GM19099 (cell line): ENCODE data around the gene TLX1.

Experiments used
- POLR2A ChIP-seq: IDR thresholded peaks from 3 replicates; pipeline ENCODE4 v1.6.1; 2011; ENCODE audit warnings: low read depth; ENCODE audit not compliant: insufficient read length; ENCODE audit errors: extremely low read depth

TLX1 gene

GRCh38 chr10:101136007-101136707 lies 5.1 kb downstream of the TLX1 start:
- TF ChIP-seq POLR2A = no peak

GRCh38 chr10:101136708-101137121 lies 5.6 kb downstream of the TLX1 start:
- no peak for TF ChIP-seq POLR2A

GRCh38 chr10:101137271-101137670 lies 6.2 kb downstream of the TLX1 start:
- TF ChIP-seq POLR2A = no peak

GRCh38 chr10:101138788-101139420 lies 7.8 kb downstream of the TLX1 start:
- no peak for TF ChIP-seq POLR2A

- TF ChIP-seq POLR2A = no peak
Measured at GRCh38 chr10:101139421-101139911, 8.4 kb downstream of the TLX1 start.

GRCh38 chr10:101140084-101140949 lies 9.2 kb downstream of the TLX1 start:
- no peak for TF ChIP-seq POLR2A

GRCh38 chr10:101140950-101141615 lies 10.0 kb downstream of the TLX1 start:
- TF ChIP-seq POLR2A = no peak

- no peak for TF ChIP-seq POLR2A
Measured at GRCh38 chr10:101141616-101142532, 10.8 kb downstream of the TLX1 start.

- no peak for TF ChIP-seq POLR2A
Measured at GRCh38 chr10:101142533-101143344, 11.6 kb downstream of the TLX1 start.

GRCh38 chr10:101143345-101143630 lies 12.2 kb downstream of the TLX1 start:
- TF ChIP-seq POLR2A = no peak

- no peak for TF ChIP-seq POLR2A
Measured at GRCh38 chr10:101144053-101144452, 13.0 kb downstream of the TLX1 start.

GRCh38 chr10:101145145-101145544 lies 14.0 kb downstream of the TLX1 start:
- TF ChIP-seq POLR2A = no peak

- no peak for TF ChIP-seq POLR2A
Measured at GRCh38 chr10:101145750-101146391, 14.8 kb downstream of the TLX1 start.
